ENCODE measurements around the gene STXBP1.

Gene STXBP1

DNA sequence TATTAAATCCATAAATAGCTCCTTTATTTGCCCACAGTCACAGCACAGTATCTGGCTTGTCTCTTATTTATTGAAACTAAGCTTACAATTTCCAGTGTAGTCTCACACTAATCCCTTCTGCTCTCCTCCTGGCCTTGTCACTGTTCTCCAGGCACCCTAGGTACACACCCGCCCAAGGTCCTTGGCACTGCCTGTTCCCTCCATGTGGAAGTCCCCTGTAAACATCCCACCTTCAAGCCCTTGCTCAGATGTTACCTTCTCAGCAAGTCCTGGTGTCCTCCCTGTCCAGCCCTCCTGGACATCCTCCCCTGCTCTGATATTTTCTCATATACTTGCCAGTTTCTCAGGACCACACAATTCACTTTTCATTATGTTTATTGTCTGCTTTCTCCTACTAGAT, 50.5 kb downstream of the STXBP1 start:
- peaks cover 38% of the 10 kb centered on the region for H3K4me1 Mint-ChIP-seq
- no peak overlapping the region for H3K4me3 Mint-ChIP-seq

DNA sequence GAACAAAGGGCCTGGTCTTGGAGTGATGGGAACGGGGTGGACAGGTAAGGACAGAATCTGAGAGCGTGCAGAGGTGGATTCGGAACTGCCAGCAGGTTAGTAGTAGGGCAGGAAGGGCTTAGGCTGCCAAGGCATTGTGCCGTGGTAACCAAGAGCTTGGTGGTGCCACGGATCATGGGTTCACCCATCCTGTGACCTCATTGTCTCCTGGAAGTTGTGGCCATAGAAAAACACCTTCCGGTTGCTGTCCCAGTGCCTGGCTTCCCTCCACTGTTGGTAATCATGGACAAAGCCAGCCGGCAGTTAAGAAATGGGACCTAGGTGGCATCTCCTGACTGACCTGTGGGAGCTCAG, 52.2 kb downstream of the STXBP1 start:
- Mint-ChIP-seq H3K27me3 (ENCODE audit: low read depth, poor library complexity) (no peaks in the 10 kb centered on the region), H3K36me3 (ENCODE audit: low read depth) (peaks cover 39% of the 10 kb centered on the region), H3K27ac (peak overlapping the region; percentile 51), H3K9me3 (no peaks in the 10 kb centered on the region), H3K4me1 (peaks cover 38% of the 10 kb centered on the region), H3K4me3 (no peak overlapping the region)
- DNase-seq, result no peak
- TF ChIP-seq, protein P1, sequence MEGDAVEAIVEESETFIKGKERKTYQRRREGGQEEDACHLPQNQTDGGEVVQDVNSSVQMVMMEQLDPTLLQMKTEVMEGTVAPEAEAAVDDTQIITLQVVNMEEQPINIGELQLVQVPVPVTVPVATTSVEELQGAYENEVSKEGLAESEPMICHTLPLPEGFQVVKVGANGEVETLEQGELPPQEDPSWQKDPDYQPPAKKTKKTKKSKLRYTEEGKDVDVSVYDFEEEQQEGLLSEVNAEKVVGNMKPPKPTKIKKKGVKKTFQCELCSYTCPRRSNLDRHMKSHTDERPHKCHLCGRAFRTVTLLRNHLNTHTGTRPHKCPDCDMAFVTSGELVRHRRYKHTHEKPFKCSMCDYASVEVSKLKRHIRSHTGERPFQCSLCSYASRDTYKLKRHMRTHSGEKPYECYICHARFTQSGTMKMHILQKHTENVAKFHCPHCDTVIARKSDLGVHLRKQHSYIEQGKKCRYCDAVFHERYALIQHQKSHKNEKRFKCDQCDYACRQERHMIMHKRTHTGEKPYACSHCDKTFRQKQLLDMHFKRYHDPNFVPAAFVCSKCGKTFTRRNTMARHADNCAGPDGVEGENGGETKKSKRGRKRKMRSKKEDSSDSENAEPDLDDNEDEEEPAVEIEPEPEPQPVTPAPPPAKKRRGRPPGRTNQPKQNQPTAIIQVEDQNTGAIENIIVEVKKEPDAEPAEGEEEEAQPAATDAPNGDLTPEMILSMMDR (IDR thresholded peaks at IDR 0.05), result no peak

More for the DNA sequence above, 50.5 kb downstream of the STXBP1 start:
- no peak for DNase-seq
- peaks cover 31% of the 10 kb centered on the region for H3K36me3 Mint-ChIP-seq (ENCODE audit: low read depth)
- TF ChIP-seq, protein P1 (IDR thresholded peaks at IDR 0.05), result no peak
- H3K27me3 Mint-ChIP-seq (ENCODE audit: low read depth, poor library complexity), result no peaks in the 10 kb centered on the region
- H3K9me3 Mint-ChIP-seq, result no peaks in the 10 kb centered on the region
- H3K27ac Mint-ChIP-seq, result no peak overlapping the region

DNA sequence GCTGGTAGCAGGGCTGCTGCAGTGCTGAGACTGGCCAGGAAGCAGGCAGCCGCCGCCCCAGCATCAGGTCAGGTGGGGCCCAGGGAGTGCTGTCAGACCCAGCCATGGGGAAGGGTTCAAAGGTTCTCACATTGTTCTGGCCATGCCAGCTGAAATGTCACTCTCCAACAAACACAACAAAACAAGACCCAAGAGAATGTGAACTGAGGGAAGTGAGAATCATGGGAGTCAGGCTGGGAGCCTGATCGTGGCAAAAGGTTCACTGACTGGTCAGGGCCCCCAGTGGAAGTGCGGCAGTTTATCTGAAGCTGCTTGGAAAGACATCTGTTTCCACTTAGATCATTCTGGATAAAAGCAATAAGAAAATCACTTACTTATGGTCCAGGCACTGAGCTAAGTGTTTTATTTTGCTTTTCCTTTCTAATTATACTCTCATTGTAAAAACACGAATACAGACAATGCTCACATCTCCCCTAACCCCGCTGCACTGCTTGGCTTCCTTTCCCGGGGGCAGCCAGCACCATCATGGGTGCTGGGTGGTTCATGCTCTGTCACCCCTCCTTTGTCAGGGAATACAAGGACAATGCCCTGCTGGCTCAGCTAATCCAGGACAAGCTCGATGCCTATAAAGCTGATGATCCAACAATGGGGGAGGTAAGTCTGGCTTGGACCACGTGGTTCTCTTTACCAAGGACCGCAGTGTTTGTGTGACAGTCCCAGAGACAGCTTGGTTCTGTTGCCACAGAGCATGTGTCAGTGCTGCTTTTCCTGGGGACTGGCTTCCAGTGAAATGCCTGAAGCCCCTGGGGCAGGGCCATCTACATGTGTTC, 52.8 kb downstream of the STXBP1 start:
- H3K9me3 Mint-ChIP-seq, result no peaks in the 10 kb centered on the region
- peaks cover 35% of the 10 kb centered on the region for H3K36me3 Mint-ChIP-seq (ENCODE audit: low read depth)
- no peak for DNase-seq
- H3K27me3 Mint-ChIP-seq (ENCODE audit: low read depth, poor library complexity), result no peaks in the 10 kb centered on the region
- TF ChIP-seq, protein P1 (IDR thresholded peaks at IDR 0.05), result no peak
- no peak overlapping the region for H3K4me3 Mint-ChIP-seq
- peak overlapping the region; percentile 51 for H3K27ac Mint-ChIP-seq
- H3K4me1 Mint-ChIP-seq, result peaks cover 38% of the 10 kb centered on the region

DNA sequence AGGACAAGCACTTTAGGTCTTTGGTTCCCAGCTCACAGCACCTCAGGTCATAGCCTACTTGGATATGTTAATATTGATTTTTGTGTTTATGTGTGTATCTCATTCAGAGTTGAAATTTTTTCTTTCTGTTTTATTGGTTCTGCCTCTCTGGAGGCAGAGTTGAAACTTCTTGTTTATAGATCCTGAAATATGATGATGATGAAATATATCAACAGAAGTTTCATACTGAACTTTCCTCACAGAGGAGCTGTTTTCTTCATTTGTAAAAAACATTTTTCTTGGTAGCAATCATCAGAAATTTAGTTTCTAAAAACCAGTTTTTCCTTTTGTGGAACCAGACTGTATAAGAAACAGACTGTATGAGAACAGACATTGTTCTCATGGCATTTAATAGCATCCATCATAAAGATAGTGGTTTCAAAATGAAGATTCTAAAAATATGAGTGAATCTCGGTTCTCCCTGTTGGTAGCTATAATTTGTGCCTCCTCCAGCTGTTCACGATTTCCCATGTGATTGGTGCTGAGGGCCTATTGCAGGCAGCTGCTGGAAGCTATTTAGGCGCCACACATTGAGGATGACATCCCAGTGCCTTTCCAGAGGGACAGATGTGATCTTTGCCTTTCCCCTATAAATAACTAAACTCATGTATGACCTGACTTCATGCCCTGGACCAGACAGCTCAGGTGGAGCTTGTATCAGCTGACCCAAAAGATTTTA, 55.2 kb downstream of the STXBP1 start:
- DNase-seq, result no peak
- no peaks in the 10 kb centered on the region for H3K27me3 Mint-ChIP-seq (ENCODE audit: low read depth, poor library complexity)

DNA sequence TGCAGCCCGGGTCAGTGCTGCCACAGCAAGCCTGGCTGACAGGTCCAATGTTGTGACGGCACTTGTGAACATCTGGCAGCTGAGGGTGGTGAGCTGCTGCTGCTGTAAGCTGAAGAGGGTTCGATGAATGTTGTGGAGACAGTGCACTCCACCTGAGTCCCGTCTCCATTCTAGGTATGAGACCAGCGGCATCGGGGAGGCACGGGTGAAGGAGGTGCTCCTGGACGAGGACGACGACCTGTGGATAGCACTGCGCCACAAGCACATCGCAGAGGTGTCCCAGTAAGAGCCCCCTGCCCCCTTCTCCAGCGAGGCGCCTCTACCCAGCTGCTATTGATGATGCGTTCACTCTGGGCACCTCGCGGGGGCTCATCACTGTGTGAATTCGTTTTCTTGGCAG, 55.8 kb downstream of the STXBP1 start:
- DNase-seq, result no peak
- peaks cover 47% of the 10 kb centered on the region for H3K36me3 Mint-ChIP-seq (ENCODE audit: low read depth)
- H3K4me1 Mint-ChIP-seq, result peaks cover 23% of the 10 kb centered on the region
- TF ChIP-seq, protein P1 (IDR thresholded peaks at IDR 0.05), result no peak
- no peak overlapping the region for H3K27ac Mint-ChIP-seq
- H3K4me3 Mint-ChIP-seq, result no peak overlapping the region
- no peaks in the 10 kb centered on the region for H3K9me3 Mint-ChIP-seq
- H3K27me3 Mint-ChIP-seq (ENCODE audit: low read depth, poor library complexity), result no peaks in the 10 kb centered on the region

More for the DNA sequence above, 55.2 kb downstream of the STXBP1 start:
- TF ChIP-seq, protein P1 (IDR thresholded peaks at IDR 0.05), result no peak
- peaks cover 28% of the 10 kb centered on the region for H3K4me1 Mint-ChIP-seq
- H3K4me3 Mint-ChIP-seq, result no peak overlapping the region
- H3K36me3 Mint-ChIP-seq (ENCODE audit: low read depth), result peaks cover 48% of the 10 kb centered on the region
- H3K27ac Mint-ChIP-seq, result no peak overlapping the region
- no peaks in the 10 kb centered on the region for H3K9me3 Mint-ChIP-seq
